ENCODE results near the gene HDAC9.

DNA sequence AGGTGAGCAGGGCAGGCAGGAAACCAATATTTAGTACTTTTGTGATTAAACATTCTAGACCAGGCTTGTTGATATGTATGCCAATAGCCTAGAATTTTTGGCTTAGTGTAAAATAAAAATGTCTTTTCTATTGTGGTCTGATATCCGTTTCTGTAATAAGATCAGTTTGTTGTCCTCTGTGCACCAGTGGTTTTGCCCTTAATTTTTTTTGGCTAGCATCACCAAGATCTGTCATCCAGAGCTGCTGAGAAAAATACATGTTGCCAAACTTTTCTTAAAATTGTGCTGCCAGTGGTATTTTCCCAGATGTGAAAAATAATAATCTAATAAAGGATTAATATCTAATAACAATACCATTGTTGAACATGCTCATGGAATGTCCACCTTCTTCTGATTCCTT, 506.3 kb downstream of the HDAC9 start:
- TF ChIP-seq, protein P1, sequence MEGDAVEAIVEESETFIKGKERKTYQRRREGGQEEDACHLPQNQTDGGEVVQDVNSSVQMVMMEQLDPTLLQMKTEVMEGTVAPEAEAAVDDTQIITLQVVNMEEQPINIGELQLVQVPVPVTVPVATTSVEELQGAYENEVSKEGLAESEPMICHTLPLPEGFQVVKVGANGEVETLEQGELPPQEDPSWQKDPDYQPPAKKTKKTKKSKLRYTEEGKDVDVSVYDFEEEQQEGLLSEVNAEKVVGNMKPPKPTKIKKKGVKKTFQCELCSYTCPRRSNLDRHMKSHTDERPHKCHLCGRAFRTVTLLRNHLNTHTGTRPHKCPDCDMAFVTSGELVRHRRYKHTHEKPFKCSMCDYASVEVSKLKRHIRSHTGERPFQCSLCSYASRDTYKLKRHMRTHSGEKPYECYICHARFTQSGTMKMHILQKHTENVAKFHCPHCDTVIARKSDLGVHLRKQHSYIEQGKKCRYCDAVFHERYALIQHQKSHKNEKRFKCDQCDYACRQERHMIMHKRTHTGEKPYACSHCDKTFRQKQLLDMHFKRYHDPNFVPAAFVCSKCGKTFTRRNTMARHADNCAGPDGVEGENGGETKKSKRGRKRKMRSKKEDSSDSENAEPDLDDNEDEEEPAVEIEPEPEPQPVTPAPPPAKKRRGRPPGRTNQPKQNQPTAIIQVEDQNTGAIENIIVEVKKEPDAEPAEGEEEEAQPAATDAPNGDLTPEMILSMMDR (IDR thresholded peaks at IDR 0.05; ENCODE audit: borderline replicate concordance, extremely low read depth, low read length, poor library complexity, severe bottlenecking), result no peak
- no peak for TF ChIP-seq EZH2 (IDR thresholded peaks at IDR 0.05; ENCODE audit: borderline replicate concordance, low read depth, low read length, severe bottlenecking)

All from DND-41 (cell line).